Fibroblast of skin of left quadriceps (primary cell): ENCODE measurements around the gene TMEM132E.

ENCODE experiments used
- DNase-seq, 2 experiments: peaks; one replicate each; pipeline ENCODE4 v3.0.0-alpha.2; 2013; ENCODE audit warnings: low read depth in 2 of 2

The TMEM132E gene

DNA sequence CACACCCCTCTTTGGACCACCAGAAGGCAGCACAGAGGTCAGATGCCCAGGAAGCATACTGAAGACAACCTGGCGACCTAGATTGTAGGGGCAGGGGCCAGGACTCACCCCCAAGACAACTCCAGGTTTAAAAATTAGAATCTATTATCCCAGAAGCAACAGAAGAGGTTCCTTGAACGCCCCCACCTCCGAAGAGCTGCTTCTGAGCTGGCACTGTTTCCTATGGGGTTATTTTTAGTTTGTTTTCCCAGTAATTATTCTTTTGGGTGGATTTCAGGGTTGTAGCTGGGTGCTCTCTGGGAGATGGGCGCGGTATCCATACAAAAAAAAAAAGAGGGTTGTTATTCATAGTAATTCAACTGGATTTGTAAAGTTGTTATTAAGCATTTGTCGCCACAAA is 10.4 kb upstream of the TMEM132E start:
- DNase-seq: no peak

GRCh38 chr17:34569591-34569990 is 9.8 kb upstream of the TMEM132E start:
- DNase-seq: no peak

DNA sequence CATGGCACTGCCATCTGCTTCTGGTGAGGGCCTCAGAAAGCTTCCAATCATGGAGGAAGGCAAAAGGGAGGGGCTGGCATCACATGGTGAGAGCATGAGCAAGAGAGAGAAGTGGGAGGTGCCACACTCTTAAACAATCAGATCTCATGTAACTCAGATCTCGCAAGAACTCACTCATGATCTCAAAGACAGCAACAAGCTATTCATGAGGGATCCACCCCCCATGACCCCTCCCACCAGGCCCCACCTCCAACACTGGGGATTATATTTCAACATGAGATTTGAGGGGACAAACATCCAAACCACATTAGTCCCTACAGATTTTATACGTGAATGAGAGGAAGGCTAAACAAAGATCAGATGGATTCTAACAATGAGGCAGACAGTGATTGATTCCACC is 8.9 kb upstream of the TMEM132E start:
- DNase-seq: no peak

GRCh38 chr17:34571428-34572130 is 7.8 kb upstream of the TMEM132E start:
- DNase-seq: no peak

DNA sequence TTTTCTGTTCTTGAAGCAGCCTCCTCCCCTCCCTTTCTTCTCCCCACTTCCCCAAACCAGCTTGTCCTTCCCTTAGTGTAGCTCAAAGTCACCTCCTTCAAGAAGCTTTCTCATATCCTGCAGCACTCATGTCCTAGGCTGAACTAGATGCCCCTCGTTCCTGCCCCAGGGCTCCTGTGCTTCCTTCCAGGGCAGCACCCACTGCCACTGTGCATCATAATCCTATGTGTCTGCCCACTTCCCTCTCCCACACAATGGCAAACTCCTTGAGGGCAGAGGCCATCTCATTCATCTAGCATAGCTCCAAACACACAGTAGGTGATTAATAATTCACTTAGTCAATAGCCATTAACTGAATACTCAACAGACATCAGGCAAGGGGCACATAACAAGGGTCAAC is 6.9 kb upstream of the TMEM132E start:
- no peak for DNase-seq

DNA sequence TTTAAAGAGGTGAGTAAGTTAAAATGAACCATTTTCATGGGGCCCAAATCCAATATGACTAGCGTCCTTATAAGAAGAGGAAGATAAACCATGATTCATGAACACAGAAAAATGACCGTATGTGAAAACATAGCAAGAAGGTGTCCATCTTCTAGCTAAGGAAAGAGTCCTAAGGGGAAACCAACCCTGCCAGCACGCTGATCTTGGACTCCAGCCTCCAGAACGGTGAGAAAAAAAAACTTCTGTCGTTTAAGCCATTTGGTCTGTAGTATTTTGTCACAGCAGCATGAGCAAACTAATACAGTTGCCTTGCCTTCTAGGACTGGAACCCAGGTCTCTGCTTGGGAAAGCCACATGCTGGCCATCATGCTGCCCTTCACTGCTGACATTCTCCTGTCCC is 4.2 kb upstream of the TMEM132E start:
- DNase-seq: no peak

DNA sequence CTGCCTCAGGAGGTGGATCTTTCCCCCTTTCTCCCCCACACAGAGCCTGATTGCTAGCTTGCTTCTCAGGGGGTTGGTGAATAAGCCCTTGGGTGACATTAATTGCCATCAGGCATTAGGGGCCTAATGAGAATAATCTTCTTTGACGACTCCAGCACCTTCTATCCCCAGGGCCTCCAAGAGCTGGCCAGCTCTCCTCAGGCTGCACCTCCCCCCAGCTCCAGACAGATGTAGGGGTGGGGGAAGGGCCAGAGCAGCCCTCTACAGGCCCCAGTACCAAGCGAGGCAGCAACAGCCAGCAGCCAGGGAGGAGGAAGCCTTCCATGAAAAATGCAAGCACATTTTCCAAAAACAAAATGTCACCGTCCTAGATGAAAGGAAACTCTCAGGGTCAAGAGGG is 1.4 kb upstream of the TMEM132E start:
- DNase-seq: no peak

GRCh38 chr17:34578656-34579016 is 746 bp upstream of the TMEM132E start:
- DNase-seq: no peak

GRCh38 chr17:34579979-34580684 is 750 bp downstream of the TMEM132E start:
- DNase-seq: no peak

DNA sequence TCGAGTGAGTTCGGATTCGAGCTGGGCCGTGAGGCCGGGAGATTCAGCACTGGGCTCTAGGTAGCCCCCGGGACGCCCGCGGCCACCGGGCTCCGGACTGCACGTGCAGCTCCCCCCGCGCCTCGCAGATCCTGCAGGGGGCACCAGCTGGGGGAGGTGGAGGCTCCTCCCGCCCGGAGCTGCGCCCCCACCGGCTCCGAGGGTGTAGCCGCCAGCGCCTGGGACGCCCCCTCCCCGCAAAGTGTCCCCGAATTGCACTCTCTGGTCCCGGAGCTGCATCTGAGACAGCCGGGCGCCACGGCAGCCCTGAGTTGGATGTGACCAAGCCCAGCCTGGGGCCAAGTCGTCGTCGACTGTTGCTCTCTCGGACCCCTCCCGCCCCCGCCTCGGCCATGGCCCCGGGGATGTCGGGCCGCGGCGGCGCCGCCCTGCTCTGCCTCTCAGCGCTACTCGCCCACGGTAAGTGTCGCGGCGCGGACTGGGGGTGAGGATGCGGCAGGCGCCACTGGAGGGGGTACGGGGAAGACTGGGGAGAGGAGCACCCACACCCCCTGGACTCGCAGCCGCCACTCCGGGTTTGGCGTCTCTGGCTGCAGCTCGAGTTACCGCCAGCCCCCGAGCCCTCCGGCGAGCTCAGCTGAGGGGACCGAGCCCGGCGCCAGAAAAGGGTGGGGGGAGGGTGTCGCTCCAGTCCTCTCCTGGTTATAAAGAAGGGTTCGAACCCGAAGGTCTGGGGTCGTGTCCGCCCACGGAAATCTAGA is 1.5 kb downstream of the TMEM132E start:
- no peak for DNase-seq

DNA sequence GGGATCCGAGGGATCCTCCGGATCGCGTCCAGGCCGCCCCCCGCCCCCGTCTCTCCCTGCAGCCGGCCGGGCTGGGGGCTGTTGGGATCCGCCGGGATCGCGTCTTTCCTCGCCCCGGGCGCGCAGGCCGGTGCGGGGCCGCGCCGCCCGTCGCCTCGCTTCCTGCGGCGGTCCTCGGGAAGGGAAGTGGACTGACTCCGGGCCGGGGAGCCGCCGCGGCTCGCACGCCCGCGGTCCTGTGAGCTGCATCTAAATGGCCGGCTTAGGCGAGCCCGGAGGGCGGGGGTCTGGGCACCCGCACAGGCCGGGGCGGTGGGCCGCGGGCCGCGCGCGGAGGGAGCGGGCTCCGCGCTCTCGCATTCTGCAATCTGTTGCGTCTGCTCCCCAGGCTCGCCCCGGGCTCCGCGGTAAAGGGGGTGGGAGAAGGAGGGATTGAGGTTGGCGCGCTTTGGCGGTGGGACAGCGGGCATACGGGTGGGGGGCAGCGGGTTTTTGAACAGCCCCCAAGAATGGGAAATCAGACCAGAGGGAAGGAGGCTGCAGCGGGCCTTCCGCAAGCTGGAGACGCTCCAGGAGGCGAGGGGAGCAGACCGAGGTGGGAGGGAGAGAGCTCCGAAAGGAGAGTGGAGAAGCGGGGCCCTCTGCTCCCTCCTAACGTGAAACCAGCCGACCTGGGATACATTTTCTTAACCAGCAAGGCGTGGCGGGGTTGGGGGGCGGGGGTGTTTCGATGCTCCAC is 2.2 kb downstream of the TMEM132E start:
- no peak for DNase-seq

- DNase-seq: no peak
These were observed 3.0 kb downstream of the TMEM132E start for GRCh38 chr17:34582185-34582900.

DNA sequence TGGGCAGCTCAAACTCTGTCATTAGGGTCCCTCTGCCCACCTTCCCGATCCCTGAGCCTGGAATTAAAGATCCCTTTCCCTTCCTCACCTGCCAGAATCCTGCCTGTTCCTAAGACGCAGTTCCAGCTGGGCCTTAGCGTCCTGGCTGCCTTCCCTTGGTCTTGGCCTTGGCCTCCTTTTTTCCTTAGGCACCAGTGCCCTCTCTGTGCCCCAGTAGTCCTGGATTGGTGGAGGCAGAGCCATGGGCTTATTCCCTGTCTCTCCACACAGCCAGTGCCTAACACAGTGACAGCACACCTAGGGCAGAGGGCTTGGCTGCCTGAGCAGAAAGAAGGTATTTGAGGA is 3.5 kb downstream of the TMEM132E start:
- no peak for DNase-seq

DNA sequence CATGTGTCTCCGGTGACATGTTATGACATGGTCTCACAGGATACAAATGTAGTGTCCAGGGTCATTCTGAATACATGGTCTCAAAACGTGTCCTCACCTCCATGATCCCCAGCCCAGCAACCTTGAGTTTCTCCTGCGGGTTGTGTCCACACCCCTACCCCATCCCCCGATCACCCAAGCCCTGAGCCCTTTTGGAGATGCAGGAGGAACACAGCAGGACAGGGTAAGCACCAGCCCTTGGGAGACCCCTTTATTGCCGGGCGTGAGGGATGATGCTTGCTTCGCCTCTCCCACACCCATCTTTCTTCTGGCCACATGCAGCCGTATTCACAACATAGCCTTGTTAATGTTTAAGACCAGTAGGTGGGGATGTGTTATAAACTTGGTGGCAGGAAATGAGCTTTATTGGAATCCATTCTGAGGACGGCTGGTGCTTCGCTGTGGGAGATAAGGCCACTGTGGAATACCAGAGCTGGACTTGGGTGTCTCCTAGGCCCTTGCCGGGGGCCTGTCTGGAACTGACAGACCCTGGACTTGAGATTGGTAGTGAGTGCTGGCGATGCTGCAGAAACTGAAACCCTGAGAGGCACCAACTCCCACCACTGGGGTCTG is 5.5 kb downstream of the TMEM132E start:
- no peak for DNase-seq

- DNase-seq: no peak
These were observed 7.0 kb downstream of the TMEM132E start for GRCh38 chr17:34586346-34586846.

DNA sequence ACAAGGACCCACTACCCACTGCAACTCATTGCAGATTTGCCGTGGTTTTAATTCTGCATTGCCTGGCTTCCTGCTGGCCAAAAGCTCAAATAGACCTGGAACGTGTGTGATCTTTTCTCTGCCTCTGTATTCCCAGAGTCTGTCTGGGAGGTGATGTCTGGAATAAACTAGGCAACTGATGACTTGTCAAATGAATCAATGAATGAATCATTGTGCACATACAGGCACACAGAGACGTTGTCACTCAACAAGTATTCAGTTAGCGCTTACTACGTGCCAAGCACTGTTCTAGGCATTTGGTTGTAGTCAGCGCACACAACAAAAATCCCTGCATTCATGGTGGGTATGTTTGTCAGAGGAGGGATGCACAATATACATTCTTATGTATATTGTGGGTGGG is 8.9 kb downstream of the TMEM132E start:
- no peak for DNase-seq

DNA sequence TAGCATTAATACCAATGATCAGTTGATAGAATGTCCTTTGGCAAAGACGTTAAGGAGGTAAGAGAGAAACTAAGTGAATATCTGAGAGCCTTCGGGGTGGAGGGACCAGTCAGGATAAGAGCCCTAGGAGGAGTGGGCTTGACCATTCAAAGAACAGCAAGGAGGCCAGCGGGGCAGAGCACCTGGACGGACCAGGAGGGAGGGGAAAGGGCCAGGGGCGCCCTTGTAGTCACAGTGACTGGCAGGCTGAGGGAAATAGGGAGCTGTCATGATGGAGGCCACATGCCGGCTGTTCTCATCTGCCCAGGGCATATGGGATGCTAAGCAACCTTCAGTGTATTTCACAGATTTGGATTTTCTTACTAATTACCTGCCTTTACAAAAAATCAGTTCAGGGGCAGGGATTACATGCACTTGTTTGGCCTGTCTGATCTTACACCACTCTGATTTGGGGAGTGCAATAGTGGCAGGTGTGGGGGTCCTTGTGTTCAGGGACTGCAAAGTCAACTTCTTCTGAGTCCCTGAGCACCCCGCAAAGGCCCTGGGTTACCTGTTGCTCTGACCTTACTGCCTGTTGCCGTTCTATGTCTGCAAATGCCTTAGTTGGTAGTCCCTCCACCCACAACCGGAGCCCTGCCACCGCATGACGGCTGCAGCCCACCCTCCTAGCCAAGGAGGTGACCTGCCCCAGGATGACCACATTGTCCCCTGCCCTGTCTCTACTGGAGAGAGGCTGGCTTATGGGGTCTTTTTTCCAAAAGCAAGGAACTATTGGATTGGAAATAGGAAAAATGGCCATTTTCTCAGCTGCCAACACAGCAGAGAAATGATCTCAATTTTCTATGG is 10.0 kb downstream of the TMEM132E start:
- DNase-seq: no peak

DNA sequence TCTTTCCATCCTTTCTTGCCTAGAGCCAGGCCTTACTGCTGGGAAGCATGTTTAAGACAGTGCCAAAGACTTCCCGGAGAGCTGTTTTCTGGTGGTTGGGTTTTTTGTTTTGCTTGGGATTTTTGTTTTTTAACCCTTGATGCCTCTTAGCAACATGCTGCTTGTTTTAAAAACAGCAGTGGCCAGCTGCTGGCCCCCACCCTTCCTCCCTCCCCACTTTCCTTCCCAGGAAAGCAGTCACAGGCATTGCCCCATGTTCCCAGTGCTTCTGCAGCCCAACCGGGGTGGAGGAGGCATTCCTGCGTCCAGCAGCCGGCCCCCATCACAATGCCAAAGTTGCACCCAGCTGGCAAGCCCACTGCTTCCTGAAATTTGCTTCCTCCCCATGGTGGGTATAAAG is 12.6 kb downstream of the TMEM132E start:
- no peak for DNase-seq

DNA sequence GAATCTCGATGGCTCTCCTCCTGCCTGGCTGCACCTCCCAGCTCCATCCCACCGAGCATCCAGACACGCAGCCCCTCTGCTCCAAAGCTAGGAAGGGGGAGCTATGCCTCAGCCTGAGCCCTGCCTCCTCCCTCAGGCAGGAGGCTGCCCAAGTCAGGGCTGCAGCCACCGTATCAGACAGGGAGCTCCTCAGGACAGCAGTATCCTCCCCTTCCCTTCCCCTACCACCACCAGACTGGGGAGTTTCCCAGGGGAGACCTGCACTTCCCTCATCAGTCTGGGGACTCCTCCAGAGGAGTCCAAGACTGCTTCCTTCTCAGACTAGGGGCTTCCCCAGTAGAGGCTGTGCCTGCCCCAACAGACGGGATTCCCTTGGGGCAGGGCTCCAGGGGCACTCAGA is 17.5 kb downstream of the TMEM132E start:
- DNase-seq: no peak

DNA sequence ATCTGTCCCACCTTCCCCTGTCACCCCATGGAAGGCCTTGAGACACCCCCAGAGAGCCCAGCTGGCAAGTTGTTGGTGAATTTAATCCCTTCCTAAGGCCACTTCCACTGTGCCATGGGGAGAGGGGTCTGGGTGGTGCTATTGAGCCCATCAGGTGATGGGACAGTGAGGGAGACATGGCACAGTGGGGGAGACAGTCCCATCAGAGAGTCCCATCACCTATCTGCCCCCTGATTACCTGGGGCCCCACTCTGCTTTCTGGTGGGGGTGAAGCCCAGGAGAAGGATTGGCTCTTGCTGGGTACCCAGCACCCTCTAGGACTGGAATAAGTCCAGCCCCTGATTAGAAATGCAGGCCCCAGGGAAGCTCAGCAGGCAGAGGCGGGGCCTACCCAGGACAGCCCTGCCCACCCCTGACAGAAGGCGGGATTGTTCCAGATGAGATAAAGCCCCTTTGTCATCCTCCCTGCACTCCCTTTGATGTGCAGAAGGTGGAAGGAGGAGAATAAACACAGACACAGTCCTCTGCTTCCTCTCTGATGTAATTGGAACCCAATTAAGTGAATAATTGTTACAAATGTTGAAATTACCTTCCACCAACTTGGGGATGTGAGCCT is 18.9 kb downstream of the TMEM132E start:
- DNase-seq: no peak
